Activated naive CD4-positive, alpha-beta T cell treated with Interleukin-2 at 50 U/mL for 16 hours (primary cell): ENCODE measurements around the gene ELFN2.

ENCODE experiments used
- DNase-seq: peaks from one replicate; pipeline ENCODE4 v3.0.0-alpha.2; 2020

Gene ELFN2

GRCh38 chr22:37453696-37454095 is 26.4 kb upstream of the ELFN2 start:
- no peak for DNase-seq

GRCh38 chr22:37451218-37451617 is 23.9 kb upstream of the ELFN2 start:
- DNase-seq = no peak

- DNase-seq = no peak
Observed at GRCh38 chr22:37449331-37450001, 22.2 kb upstream of the ELFN2 start.

GRCh38 chr22:37448516-37449127 is 21.3 kb upstream of the ELFN2 start:
- DNase-seq = no peak

- DNase-seq = no peak
Observed at GRCh38 chr22:37445501-37445900, 18.2 kb upstream of the ELFN2 start.

GRCh38 chr22:37443977-37444376 is 16.7 kb upstream of the ELFN2 start:
- no peak for DNase-seq

- no peak for DNase-seq
Observed at GRCh38 chr22:37443086-37443485, 15.8 kb upstream of the ELFN2 start.

- DNase-seq = no peak
Observed at GRCh38 chr22:37442537-37442936, 15.3 kb upstream of the ELFN2 start.

GRCh38 chr22:37442135-37442534 is 14.9 kb upstream of the ELFN2 start:
- no peak for DNase-seq

- DNase-seq = no peak
Observed at GRCh38 chr22:37440875-37441274, 13.6 kb upstream of the ELFN2 start.

GRCh38 chr22:37439347-37439746 is 12.1 kb upstream of the ELFN2 start:
- no peak for DNase-seq

- DNase-seq = no peak
Observed at GRCh38 chr22:37435970-37436603, 8.8 kb upstream of the ELFN2 start.

GRCh38 chr22:37433786-37434185 is 6.5 kb upstream of the ELFN2 start:
- DNase-seq = no peak

GRCh38 chr22:37432708-37433054 is 5.4 kb upstream of the ELFN2 start:
- no peak for DNase-seq

- peak; percentile 61 for DNase-seq
Observed at GRCh38 chr22:37431801-37432707, 4.8 kb upstream of the ELFN2 start.

GRCh38 chr22:37431366-37431765 is 4.1 kb upstream of the ELFN2 start:
- no peak for DNase-seq

- DNase-seq = no peak
Observed at GRCh38 chr22:37430941-37431340, 3.7 kb upstream of the ELFN2 start.

- peak; percentile 58 for DNase-seq
Observed at GRCh38 chr22:37428649-37429586, 1.6 kb upstream of the ELFN2 start.

GRCh38 chr22:37427711-37428635 is 694 bp upstream of the ELFN2 start:
- no peak for DNase-seq

GRCh38 chr22:37426706-37427134 is 559 bp downstream of the ELFN2 start:
- no peak for DNase-seq
